KMS-11 (cell line): Measurements from ENCODE around the gene IL1RAPL1.
"Not testable (repeated sequence)": the region's sequence is repeated elsewhere in the genome, so short reads cannot be mapped to it uniquely, and the experiment has no call there.

ENCODE experiments used
- H2AFZ ChIP-seq: fragments of 200-600 bp; sonication (generic); 2 replicates; pipeline ENCODE4 v1.6.1; 2016; ENCODE audit warnings: antibody characterized with exemption, mixed run types, low read depth
- H3K27ac ChIP-seq: fragments of 200-600 bp; sonication (generic); 2 replicates; pipeline ENCODE4 v1.6.1; 2016; ENCODE audit warnings: mild to moderate bottlenecking, mixed run types
- H3K27me3 ChIP-seq: fragments of 200-600 bp; sonication (generic); 2 replicates; pipeline ENCODE4 v1.6.1; 2017; ENCODE audit warnings: mild to moderate bottlenecking, low read depth, mixed run types, moderate library complexity; ENCODE audit not compliant: insufficient read depth
- H3K36me3 ChIP-seq: fragments of 200-600 bp; sonication (generic); 2 replicates; pipeline ENCODE4 v1.6.1; 2017; ENCODE audit warnings: mild to moderate bottlenecking, mixed run types; ENCODE audit not compliant: insufficient read depth
- H3K4me1 ChIP-seq: fragments of 200-600 bp; sonication (generic); 2 replicates; pipeline ENCODE4 v1.6.1; 2016; ENCODE audit warnings: mild to moderate bottlenecking, low read depth, mixed run types; ENCODE audit not compliant: poor library complexity, severe bottlenecking
- H3K4me2 ChIP-seq: fragments of 200-600 bp; sonication (generic); 2 replicates; pipeline ENCODE4 v1.7.0; 2016; ENCODE audit warnings: mild to moderate bottlenecking, mixed run types
- H3K4me3 ChIP-seq: fragments of 200-600 bp; sonication (generic); IDR thresholded peaks from 2 replicates; pipeline ENCODE4 v1.6.1; 2017; ENCODE audit warnings: low read depth, low read length, mixed read lengths; ENCODE audit not compliant: insufficient read depth
- H3K79me2 ChIP-seq: fragments of 200-600 bp; sonication (generic); 2 replicates; pipeline ENCODE4 v1.6.1; 2016; ENCODE audit warnings: low read depth, mixed run types; ENCODE audit not compliant: insufficient read depth
- H3K9ac ChIP-seq: fragments of 200-600 bp; sonication (generic); 2 replicates; pipeline ENCODE4 v1.6.1; 2016; ENCODE audit warnings: mild to moderate bottlenecking, mixed run types
- H4K20me1 ChIP-seq: fragments of 200-600 bp; sonication (generic); 2 replicates; pipeline ENCODE4 v1.6.1; 2016; ENCODE audit warnings: mild to moderate bottlenecking, mixed run types; ENCODE audit not compliant: insufficient read depth
- TF ChIP-seq, protein P1 (sequence below): fragments of 200-600 bp; sonication (generic); conservative IDR thresholded peaks from 2 replicates; pipeline ENCODE4 v1.6.1; 2017; ENCODE audit warnings: low read depth, mild to moderate bottlenecking, antibody characterized with exemption, low read length, moderate library complexity, mixed read lengths

The IL1RAPL1 gene

GRCh38 chrX:28757290-28757689 is 170.0 kb downstream of the IL1RAPL1 start:
- H2AFZ ChIP-seq = no peak overlapping the region
- H3K27me3 ChIP-seq = no peaks in the 10 kb centered on the region
- no peak overlapping the region for H3K4me2 ChIP-seq
- H3K79me2 ChIP-seq = no peaks in the 10 kb centered on the region
- H3K4me3 ChIP-seq = no peak overlapping the region
- no peaks in the 10 kb centered on the region for H3K36me3 ChIP-seq
- no peak overlapping the region for H3K27ac ChIP-seq
- TF ChIP-seq, protein P1, sequence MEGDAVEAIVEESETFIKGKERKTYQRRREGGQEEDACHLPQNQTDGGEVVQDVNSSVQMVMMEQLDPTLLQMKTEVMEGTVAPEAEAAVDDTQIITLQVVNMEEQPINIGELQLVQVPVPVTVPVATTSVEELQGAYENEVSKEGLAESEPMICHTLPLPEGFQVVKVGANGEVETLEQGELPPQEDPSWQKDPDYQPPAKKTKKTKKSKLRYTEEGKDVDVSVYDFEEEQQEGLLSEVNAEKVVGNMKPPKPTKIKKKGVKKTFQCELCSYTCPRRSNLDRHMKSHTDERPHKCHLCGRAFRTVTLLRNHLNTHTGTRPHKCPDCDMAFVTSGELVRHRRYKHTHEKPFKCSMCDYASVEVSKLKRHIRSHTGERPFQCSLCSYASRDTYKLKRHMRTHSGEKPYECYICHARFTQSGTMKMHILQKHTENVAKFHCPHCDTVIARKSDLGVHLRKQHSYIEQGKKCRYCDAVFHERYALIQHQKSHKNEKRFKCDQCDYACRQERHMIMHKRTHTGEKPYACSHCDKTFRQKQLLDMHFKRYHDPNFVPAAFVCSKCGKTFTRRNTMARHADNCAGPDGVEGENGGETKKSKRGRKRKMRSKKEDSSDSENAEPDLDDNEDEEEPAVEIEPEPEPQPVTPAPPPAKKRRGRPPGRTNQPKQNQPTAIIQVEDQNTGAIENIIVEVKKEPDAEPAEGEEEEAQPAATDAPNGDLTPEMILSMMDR = no peak
- H3K4me1 ChIP-seq = peaks cover 10% of the 10 kb centered on the region
- no peaks in the 10 kb centered on the region for H4K20me1 ChIP-seq
- no peak overlapping the region for H3K9ac ChIP-seq

GRCh38 chrX:28766561-28766960 is 179.3 kb downstream of the IL1RAPL1 start:
- H2AFZ ChIP-seq, H4K20me1 ChIP-seq, H3K9ac ChIP-seq, H3K79me2 ChIP-seq, H3K4me1 ChIP-seq, H3K27ac ChIP-seq, H3K36me3 ChIP-seq, H3K27me3 ChIP-seq, H3K4me2 ChIP-seq, H3K4me3 ChIP-seq: not testable (repeated sequence)

GRCh38 chrX:28773807-28774206 is 186.6 kb downstream of the IL1RAPL1 start:
- Histone ChIP-seq H4K20me1 (no peaks in the 10 kb centered on the region), H3K4me1 (no peaks in the 10 kb centered on the region)
- TF ChIP-seq, protein P1 = no peak

GRCh38 chrX:28787206-28787605 is 200.0 kb downstream of the IL1RAPL1 start:
- TF ChIP-seq, protein P1 = no peak
- Histone ChIP-seq H3K4me2 (no peak overlapping the region), H3K36me3 (no peaks in the 10 kb centered on the region), H3K27ac (no peak overlapping the region), H3K4me3 (no peak overlapping the region), H3K9ac (no peak overlapping the region), H3K4me1 (no peaks in the 10 kb centered on the region), H2AFZ (no peak overlapping the region), H4K20me1 (no peaks in the 10 kb centered on the region), H3K79me2 (no peaks in the 10 kb centered on the region), H3K27me3 (no peaks in the 10 kb centered on the region)

More at GRCh38 chrX:28773807-28774206, 186.6 kb downstream of the IL1RAPL1 start:
- H3K4me2 ChIP-seq = no peak overlapping the region
- H3K36me3 ChIP-seq = no peaks in the 10 kb centered on the region
- H2AFZ ChIP-seq = no peak overlapping the region
- H3K4me3 ChIP-seq = no peak overlapping the region
- no peaks in the 10 kb centered on the region for H3K79me2 ChIP-seq
- no peaks in the 10 kb centered on the region for H3K27me3 ChIP-seq
- H3K9ac ChIP-seq = no peak overlapping the region
- H3K27ac ChIP-seq = no peak overlapping the region

DNA sequence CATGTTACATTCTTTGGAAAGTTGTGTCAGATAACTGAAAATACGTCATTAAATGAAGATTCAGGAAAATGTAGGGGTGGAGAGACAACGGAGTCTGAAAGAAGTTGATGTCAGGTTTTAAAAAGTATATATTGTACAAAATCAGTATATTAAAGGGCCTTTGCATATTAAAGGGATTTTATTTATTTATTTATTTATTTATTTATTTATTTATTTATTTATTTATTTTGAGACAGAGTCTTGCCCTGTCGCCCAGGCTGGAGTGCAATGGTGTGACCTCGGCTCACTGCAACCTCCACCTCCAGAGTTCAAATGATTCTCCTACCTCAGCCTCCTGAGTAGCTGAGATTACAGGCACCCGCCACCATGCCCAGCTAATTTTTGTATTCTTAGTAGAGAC is 213.4 kb downstream of the IL1RAPL1 start:
- H3K36me3 ChIP-seq, H2AFZ ChIP-seq, H3K9ac ChIP-seq, H3K27me3 ChIP-seq, H3K79me2 ChIP-seq, H3K4me2 ChIP-seq, H4K20me1 ChIP-seq, H3K4me1 ChIP-seq, H3K4me3 ChIP-seq, H3K27ac ChIP-seq: not testable (repeated sequence)
